Suppressor macrophage (primary cell): Measurements from ENCODE around the gene NMRAL1.

Source experiments
- DNase-seq, 4 experiments: peaks; one replicate each; pipeline ENCODE4 v3.0.0-alpha.2; 2020 to 2022
- total RNA-seq, 17 experiments: gene quantifications; one replicate each; lab custom pipeline; 2026; ENCODE audit warnings: mixed read lengths in 6 of 17, inconsistent platforms in 3 of 17; lab: John Stamatoyannopoulos, UW

Gene NMRAL1
- total RNA-seq: 5.4 to 25.9 (median 15.3) reads per million in 17 experiments

DNA sequence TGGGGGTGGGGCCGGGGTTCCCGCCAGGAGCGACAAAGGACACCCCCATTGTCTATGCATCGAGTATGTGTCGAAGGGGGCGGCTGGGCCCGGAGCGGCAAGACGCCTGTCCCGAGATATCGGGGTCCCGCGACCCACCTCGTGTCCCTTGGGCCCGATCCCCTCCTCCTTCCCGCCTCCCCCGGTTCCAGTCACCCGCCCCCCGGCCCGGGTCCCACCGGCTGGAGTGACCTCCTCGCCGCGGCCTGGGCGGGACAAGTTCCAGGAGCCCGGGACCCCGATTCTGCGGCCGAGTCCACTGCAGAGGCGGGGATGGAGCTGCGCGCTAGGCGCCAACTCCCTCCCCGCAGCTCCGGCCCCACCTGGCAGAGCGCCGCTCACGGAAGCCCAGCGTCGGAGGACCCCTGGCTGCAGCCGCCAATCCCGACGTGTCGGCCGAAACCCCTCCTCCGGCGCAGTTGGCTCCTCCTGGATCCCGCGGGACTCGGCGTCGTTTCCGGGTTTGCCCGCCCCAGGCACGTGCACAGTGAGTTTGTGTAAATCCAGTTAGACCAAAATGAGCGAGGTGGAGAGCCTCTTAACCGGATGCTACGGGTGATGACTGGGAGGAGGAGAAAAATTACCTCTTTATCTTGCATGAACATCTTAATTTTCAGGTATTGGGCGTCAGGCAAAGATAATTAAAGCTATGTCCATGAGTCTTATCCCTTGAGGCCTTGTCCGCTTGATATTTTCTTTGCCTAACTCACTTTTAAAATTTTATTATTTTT, at the start of gene NMRAL1:
Gene NMRAL1, minus strand, starts transcription at position 434 of the 770 bp plus-strand sequence. CDS start 493 bp downstream, outside the sequence.
- peak; percentile 89 to 94 (median 94) for DNase-seq

DNA sequence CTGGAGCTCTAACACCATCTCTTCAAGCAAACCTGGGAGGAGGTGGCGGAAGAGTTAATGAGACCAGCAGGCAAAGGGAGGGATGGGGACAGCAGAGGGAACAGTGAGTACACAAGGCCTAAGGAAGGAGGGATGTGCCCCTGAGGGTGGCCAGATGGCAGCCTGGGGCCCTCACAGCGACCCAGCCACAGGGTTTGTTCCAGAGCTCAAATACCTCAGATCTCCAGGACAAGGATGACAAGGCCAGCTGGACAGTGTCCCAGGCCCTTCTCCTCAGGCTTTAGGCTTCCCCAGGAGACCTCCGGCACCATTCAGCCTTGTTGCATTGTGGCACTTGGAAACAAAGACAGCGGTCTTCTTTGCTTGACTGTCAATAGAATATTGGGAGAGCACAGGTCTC, 49.3 kb upstream of the NMRAL1 start:
- DNase-seq: no peak

DNA sequence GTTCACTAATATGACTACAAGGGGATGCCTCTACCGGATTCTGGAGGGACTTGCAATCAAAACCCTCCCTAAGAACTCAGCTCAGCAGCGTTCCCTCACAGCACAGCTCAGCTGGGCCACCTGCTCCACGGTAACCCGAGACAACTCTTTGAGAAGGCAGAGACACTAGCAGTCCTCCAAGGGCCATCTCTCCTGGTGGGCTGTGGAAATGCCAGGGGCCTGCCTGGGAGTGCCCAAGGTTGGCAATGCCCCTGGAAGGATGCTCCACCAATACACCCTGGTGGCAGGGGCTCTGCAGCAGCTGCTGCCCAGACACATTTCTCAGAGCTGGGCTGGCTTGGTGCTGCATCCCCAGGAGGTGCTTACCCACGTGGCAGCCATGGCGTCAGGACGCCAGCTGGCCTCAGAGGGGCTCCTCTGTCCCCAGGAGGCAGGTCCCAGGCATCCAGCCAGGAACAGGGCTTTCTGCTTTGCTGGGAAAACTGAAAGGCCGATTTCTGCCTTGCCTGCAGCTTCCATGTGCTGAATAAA, 47.7 kb upstream of the NMRAL1 start:
- DNase-seq: no peak

DNA sequence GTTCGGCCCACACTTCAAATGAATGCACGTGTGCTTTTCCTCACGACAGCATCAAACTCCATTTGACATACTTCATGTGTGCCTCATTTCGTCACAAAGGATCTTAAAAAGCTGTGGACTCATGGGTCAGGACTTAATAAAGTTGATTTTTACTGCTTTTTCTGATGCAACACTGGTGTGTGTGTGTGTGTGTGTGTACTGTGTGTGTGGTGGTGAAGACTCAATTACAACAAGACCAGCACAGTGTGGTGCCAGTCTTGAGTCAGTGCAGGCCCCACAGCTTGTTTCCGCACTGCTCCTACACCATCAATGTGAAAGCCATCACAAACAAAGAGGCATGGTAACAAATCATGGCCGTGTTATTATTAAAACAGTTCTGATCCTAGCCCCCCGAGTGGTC, 46.5 kb upstream of the NMRAL1 start:
- DNase-seq: no peak

DNA sequence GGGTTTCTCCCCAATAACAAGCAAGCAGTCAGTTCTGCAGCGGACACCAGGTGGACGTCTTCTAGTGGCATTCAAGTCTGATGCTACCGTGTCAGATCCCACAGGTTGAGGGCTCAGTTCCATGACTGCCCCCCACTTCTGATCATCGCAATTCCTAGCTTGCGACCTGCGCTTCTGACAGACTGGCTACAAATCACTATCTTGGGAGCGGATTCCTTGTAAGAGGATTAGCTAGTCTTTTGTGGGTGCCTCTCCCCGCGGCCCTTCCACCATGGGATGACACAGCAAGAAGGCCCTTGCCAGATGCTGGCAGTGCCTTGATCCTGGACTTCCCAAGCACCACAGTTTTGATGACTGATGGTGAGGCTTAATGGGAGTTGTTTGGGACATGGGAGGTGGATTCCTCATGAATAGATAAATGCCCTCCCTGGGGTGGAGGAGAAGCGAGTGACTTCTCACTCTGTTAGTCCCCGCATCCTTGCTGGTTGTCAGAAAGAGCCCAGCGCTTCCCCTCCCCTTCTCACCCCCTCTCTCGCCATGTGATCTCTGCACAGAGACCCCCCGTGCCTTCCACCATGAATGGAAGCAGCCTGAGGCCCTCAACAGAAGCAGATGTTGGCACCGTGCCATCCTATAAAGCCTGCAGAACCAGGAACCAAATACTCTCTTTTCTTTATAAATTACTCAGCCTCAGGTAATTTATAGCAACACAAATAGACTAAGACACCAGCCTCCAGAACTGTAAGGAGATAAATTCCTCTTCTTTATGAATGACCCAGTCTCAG, 45.0 kb upstream of the NMRAL1 start:
- peak in 1 of 4 experiments; percentile 23 for DNase-seq

DNA sequence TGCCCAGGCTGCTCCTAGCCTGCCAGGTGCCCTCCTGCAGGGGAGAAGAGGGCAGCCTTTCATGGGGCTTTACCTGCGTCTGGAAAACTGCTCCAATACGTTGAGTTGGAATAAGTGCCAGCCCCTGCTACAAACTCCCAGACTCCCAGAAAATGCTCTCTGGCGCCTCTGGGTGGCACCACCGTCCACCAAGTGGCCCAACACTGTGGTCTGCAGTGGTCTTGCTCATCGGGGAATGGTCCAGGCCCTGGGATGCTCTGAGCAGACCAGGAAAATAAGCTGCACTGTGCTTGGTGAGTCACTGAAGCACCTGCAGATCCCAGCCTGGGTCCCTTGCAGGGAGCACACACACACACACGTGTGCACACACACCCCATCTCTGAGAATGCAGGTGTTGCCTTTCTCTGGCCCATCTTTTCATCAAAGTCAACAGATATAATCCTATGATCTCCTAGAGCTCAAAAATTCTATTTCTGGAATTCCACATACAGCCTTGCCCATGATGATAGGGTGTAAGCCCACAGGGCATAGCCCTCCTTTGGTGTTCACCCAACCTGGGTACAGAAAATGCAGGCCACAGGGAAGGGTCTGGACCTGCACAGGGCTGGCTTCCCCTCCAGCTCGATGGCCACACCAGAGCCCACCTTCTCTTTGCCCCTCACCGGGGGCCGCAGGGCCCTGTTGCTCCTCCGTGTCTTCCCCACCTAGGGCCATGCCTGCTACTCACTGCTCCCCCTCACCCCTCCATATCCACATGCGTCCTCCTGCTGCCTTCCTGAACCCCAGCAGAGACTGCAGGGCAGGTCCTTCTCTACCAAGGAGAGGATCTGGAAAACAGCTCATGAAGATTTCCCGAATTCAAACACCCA, 43.6 kb upstream of the NMRAL1 start:
- DNase-seq: peak in 3 of 4 experiments; percentile 20 to 42 (median 26)

DNA sequence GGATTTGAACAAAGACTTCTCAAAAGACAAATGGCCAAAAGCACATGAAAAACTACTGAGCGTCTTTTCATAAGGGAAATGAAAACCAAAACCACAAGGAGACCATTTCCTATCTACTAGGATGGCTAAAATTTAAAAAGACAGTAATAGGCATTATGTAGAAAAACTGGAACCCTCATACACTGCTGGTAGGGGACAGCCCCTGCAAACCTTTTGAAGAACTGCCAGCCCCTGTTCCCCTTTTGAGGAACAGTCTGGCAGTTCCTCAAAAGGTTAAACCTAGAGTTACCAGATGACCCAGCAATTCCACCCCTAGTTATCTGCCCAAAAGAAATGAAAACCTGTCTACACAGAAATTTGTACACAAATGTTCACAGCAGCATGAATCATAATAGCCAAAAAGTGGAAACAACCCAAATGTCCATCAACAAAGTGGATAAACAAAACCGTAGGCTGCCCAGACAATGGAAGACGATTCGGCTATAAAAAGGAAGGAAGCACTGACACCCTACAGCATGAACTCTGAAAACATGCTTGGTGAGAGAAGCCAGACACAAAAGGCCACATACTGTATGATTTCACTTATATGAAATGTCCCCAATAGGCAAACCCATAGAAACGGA, 41.3 kb upstream of the NMRAL1 start:
- peak; percentile 82 to 94 (median 86) for DNase-seq

DNA sequence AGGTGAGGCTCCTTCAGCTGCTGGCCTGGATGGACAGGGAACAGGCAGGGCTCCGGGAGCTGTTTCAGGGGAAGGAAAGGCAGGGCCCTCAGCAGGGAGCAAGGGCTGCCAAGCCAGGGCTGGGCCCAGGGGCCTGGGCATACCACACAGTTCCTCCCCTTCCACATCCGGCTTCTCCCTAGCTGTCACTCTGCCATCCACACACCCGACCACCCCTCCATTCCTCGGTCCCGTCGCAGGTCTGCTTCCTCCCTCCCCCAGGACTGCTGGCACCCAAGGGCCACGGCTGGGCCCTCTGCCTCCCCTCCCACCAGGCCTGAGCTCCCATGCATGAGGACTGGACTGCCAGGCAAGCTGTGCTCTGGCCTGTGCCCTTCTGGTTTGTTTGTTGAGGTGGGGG, 40.2 kb upstream of the NMRAL1 start:
- DNase-seq: peak in 1 of 4 experiments; percentile 29

DNA sequence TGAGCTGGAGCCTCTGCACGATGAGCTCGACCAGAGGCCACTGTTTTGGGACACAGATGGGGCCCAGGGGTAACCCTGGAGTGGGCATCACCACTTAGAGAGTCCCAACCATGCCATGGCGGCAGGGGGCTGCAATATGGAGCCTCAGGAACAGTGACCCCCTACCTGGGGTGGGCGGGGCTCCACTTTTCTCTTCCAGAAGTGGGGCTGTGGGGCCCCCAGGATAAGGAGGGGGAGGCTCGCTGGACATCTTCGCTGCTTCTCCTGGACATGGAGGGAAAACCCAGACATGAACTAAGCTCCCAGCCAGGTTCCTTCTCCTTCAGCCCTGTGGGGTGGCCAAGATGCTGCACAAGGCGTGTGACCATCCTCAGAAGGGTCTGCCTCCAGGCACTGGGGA, 39.5 kb upstream of the NMRAL1 start:
- DNase-seq: no peak

DNA sequence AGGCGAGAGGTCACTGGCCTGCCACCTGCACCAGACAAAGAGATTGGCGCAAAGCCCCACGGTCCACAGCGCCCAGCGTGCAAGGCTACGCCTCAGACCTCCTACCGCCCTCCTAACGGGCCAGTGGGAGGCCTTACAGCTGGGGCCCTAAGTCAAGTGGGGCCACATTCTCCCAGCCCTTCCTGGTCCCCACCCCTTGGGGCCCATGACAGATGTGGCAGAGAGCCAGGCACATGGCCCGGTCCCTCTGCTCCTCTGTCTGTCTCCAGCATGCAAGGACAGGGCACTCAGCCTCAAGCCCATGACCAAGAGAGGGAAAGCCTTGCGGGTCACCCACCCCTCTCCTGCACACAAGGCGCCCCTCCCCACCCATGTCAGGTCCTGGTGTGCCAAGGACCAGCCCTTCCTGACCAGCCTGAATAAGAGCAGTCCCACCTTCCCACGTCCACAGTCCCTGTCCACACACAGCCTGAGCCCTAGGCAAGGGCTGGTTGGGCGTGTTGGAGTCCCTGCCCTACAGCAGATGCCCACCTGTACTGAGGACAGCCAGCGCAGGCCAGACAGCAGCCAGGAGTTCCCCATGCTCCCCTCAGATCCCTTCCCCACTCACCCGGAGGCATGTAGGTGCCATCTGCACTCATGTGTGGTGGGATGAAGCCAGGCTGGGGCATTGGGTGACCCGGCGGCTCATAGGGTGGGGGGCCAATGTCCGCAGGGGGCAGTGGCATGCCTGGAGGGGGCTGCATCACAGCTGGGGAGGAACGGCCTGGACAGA, 38.8 kb upstream of the NMRAL1 start:
- no peak for DNase-seq

DNA sequence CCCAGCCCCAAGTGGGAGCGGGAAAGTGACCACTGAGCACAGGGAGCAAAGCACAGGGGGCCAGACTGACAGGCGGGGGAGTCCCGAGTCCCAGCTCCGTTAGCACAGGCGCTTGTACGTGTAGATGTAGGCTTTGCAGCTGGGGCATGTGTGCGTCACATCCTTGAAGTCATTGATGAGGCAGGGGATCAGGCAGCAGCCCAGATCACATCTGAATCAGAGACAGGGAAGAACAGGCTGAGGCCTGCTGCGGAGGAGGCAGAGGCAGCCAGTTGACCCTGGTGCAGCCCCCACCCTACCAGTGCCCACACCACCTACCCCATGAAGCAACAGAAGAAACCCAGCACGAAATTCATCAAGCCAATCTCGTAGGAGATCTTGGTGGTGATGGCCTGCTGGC, 38.0 kb upstream of the NMRAL1 start:
- no peak for DNase-seq

DNA sequence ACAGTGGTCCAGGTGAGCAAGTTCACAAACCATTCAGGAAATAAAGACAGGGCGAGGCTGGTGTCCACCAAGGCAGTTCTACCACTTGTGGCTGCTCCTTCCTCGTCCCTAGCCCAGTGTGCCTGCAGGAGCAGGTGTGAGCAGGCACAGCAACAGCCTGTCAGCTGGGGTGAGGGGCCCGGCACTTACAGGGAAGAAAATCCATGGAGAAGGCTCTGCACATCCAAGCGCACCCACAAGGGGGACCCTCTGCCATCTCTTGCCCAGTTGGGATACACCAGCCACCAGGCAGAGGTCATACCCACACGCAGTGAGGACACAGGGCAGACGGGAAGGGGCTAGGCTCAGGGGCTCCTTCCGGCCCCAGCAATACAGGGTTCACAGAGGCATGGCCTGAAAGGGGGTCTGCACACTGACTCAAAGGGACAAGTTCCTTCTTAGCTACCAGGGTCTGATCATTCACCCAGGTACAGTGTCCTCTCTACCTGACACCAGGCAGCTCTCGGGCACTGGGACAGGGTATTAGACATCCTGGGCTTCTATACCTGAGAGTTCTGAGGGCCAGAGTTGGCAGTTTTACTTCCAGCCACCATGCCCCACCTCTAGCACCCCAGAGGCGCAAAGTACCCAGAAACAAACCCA, 37.1 kb upstream of the NMRAL1 start:
- DNase-seq: peak; percentile 41 to 66 (median 44)

DNA sequence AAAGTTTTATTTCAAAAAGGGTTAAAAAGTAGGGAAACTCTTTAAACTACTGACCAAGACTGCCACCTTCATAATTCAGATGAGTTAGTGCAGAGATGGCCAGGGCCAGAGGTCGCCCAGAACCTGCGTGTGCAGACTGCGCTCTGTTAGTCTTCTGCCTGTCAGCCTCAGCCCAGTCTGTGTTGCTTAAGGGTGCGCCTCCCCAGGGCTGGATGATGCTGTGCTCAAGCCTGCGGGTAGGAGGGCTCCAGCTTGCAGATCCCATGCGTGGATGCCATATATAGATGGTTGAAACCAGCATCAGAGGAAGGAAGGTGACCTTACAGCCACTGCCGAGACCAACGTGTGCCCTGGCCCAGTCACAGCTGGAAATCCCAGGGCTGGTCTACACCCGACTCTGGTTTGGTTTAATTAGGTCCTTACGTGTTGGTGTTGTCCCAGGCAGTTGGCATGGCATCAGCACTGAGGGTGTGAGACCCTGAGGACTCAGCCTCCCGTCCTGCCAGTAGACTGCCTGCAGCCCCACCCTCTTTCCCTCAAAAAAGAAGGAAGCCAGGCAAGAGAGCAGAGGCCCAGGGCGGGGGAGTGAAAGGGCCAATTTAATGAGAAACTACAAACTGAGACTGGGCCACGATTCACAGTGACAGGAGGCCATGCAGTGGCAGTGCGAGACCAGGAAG, 36.5 kb upstream of the NMRAL1 start:
- peak; percentile 36 to 61 (median 54) for DNase-seq

DNA sequence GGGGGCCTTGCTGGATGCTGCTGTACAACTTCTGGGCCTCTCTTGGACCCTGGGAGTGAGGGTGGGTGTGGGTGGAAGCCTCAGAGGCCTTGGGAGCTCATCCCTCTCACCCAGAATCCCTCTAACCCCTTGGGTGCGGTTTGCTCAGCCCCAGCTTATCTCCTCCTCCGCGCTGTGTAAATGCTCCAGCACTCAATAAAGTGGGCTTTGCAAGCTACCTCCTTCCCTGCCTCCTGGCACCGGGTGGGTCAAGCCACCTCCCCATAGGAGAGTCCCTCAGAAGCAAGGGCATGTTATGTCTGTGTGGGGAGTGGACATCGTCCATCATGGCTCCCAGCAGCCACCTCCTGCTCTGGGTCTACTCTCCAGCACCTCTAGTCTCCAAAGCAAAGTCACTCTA, 35.7 kb upstream of the NMRAL1 start:
- DNase-seq: no peak

DNA sequence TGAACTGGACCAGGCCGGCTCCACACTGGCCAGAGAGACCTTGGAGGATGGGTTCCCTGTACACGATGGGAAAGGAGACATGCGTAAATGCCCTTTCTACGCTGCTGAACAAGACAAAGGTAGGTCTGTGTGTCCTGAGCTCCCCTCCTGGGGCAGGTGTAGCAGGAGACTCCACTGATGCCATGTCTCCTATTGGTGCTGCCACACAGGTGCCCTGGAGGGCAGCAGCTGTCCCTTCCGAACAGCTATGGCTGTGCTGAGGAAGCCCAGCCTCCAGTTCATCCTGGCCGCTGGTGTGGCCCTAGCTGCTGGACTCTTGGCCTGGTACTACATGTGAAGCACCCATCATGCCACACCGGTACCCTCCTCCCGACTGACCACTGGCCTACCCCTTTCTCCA, 35.0 kb upstream of the NMRAL1 start:
- no peak for DNase-seq

DNA sequence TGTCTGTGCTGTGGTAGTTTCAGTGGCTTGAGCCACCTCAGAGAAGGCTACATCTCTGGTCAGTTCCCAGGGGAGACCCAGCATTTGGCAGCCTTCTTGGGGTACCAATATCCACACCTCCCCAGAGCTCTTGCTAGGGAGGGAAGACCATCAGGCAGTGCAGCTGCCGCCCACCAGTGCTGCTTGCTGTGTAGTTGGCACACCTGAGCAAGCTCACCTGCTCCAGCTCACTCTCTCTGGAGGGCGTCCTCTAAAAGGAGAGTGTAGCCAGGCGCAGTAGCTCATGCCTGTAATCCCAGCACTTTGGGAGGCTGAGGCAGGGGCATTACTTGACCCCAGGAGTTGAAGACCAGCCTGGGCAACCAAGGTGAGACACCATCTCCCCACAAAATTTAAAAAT, 34.4 kb upstream of the NMRAL1 start:
- no peak for DNase-seq

DNA sequence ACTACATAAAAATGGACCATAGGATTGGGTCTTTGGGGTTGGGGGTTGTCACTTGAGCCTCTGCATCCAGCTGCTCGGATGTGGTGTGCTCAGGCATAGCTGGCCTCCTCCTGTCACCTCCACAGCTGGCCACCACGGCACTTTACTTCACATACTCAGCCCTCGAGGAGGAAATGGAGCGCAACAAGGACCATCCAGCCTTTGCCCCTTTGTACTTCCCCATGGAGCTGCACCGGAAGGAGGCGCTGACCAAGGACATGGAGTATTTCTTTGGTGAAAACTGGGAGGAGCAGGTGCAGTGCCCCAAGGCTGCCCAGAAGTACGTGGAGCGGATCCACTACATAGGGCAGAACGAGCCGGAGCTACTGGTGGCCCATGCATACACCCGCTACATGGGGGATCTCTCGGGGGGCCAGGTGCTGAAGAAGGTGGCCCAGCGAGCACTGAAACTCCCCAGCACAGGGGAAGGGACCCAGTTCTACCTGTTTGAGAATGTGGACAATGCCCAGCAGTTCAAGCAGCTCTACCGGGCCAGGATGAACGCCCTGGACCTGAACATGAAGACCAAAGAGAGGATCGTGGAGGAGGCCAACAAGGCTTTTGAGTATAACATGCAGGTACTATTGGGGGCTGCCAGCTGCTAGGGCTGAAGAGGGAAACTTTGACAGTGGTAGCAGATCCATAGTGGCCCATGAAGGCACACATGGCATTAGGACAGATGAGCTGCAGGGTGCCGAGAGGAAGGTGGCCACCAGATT, 33.3 kb upstream of the NMRAL1 start:
- no peak for DNase-seq

DNA sequence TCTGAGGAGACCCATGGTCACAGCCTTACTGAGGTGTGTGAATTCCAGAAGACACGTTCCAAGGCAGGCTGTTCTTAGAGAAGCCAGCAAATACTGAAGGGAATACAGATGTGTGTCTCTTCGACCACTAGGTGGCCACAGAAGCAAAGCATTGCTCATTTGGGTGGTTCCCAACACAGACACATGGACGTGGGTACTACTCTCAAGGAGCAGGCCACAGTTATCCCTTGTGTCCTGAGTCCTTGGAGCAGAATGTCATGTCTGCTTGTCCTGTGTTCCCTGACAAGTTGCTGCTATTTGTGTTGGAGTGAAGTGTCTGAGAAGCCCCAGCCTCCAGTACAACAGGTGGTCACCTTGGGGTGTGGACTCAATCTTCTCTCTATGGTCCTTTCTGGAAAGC, 32.0 kb upstream of the NMRAL1 start:
- peak; percentile 76 to 92 (median 83) for DNase-seq
